ENCODE measurements around the gene ATP11A.

ATP11A gene

DNA sequence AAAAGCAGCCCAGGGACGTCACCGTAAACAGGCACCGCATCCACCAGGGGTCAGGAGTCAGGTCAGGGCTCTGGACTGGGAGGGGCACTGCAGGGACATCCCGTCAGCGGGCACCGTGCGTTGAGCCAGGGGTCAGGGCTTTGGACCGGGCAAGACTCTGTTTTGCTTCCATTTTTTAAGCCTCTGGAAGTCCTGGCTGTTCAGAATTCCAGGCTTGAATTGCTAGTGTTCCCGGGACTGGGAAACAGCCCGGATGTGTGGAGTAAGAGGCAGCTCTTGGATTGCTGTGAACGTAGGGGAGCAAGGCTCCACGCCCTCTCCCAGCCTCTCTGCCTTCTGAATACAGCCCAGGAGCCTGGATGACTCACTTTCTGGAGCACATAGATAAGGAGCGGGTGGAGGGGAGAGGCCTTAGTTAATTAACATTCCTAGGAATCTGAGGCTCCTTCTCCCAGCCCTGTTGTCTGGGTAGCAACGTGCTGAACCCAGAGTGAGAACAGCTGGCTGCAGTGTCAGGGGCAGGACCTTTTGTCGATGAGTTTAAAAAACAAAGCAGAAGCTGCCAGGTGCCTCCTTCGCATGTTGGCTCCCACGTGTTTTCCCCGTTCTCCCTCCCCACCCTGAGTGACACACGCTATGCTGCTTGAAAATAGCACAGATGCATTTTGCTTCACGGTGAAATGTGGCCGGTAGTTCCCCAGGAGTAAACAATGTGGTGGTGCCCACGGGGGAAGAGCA, 21.9 kb downstream of the ATP11A start:
- peak in 1 of 2 donors; percentile 13 for DNase-seq

DNA sequence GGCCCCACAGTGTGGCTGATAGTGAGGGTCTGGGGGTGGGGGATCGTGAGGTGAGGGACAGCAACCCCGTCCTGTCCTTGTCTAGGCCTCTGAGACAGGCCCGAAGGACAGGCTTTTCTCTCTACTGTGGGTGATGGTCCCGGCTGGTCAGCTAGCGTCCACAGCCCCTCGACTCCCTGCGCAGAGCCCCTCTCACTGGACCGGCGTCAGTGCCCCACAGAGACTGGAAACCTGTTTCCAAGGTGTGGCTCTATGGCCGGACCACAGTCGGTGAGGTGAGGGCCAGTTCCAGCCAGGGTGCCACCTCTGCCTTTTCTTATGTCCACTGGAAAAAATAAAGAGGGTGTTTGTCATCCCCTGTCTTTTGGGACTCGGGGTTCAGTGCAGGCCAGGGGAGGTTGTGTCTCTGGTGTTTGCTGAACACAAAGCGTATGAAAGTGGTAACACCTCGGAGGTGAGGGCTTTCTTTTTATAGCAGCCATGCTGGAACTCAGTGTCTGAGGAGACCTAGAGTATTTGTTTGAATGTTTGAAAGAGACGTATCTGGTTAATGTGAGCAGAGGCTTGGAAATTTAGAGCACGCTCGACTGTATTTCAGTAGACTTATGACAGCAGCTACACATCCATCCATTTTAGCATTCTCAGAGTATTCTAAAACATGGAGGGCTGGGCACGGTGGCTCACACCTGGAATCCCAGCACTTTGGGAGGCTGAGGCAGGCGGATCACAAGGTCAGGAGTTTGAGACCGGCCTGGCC, 22.8 kb downstream of the ATP11A start:
- DNase-seq: no peak

DNA sequence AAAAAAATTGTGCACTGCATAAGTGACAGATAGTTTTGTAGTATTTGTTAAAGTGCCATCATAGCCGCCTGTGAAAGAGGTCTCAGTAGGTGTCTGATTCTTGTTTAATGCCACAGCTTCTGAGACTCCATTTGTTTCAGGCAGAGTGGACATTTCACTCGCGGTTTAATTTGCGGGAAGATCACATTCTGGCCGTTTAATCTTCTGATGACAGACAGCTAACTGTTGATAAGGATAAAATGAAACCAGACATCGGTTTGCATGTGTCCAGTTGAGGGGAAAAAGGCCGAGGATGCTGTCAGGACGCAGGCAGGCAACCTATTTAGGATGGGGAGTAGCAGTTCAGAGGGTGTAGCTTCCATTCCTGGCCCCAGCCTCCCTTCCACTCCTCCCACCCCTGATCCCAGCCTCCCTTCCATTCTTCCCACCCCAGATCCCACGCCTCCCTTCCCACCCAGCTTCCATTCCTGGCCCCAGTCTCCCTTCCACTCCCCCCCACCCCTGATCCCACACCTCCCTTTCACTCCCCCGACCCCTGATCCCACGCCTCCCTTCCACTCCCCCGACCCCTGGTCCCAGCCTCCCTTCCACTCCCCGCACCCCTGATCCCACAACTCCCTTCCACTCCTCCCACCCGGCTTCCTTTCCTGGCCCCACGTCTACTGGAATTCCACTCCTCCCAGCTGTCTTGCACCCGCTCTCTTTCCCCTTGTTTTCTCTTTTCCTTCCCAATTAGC, 23.8 kb downstream of the ATP11A start:
- DNase-seq: no peak

DNA sequence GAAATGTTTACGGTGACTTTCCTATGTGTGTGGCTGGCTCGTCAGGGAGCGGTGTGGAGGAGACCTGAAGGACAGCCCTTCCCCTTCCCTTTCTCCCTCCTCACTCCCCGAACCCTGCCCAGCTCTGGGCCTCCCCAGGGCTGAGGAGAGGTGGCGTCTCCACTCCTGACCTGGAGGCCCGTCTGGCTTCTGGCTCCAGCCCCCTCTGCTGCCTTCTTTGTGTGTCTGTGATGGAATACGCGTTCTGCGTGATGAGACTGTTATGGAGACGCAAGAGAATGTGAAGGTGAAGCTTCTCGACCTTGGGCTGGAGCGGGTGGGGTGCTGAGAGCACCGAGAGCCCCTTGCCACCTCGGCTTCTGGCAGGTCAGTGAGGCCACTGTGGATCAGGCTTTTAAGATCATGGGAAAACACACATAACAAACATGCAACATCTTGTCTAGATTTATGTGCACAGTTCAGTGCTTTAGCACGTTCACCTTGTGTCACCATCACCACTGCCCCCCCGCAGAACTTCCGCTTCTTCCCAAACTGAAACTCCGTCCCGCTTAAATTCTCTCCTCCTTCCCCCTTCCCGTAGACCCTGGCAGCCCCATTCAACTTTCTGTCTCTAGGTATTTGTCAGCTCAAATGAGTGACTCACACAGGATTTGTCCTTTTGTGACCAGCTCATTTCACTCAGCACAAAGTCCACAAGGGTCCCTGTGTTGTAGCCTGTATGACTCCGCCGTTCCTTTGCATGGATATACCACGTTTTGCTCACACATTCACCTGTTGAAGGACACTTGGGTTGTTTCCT, 24.7 kb downstream of the ATP11A start:
- no peak for DNase-seq

DNA sequence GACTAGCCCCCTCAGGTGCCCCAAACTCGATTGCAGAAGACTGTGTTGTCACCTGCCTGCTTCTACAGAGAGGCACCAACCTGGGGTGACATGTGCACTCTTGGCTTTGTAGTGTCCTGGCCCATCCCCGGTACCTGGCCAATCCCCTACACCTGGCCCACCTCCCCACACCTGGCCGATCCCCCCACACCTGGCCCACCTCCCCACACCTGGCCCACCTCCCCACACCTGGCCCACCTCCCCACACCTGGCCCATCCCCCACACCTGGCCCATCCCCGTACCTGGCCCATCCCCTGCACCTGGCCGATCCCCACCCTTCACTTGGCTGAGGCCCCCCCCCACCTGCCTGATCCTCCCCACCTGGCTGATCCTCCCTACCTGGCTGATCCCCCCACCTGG, 25.4 kb downstream of the ATP11A start:
- DNase-seq: no peak

DNA sequence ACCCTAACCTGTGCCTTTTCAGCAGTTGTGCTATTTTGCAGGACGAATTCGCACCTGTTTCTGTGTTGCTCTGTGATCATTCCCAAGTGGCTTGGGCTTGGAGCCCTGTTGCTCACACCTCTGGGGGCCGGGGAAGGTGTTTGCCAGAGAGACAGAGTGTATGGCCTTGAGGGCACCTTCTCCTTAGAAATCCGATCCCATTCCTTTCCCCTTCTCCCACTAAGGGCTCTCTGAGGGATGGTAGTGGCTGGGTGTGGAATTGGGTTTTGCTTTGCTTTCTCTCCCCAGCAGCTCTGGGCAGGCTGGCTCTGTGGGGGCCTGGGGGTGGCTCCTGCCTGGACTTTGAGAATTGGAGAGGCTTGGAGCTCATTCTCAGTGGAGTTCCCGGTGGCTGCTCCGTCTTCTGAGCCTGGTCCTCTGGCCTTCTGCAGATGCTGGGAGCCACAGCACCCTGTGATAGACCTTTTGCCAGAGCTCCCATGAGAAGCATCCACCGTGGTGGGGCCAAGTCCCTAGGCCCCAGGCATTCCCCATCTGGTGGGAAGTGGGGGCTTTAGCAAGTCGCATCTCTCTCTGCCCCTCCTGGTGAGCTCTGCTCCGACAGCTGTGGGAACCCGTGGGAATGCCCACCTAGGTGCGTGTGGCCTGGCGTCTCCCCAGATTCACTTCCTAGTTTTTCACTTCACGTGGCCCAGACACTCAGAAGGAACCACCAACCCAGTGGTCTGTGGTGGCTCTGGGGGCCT, 26.1 kb downstream of the ATP11A start:
- no peak for DNase-seq

DNA sequence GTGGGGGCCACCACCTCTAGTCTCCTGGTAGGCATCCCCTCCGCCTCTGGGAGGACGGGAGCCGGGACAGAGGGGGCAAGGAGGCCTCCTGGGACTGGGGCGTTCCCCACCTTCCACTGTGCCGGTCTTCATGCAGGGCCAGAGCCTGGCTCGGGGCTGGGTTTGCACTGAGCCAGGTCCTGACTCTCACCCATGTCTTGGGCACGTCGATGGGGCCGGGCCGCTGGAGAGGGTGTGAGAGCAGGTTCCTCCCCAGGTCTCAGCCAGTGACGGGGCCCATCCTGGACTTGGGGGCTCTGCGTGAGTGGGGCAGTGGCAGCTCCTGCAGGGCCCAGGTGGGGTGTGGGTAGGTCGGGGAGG, 26.6 kb downstream of the ATP11A start:
- no peak for DNase-seq

DNA sequence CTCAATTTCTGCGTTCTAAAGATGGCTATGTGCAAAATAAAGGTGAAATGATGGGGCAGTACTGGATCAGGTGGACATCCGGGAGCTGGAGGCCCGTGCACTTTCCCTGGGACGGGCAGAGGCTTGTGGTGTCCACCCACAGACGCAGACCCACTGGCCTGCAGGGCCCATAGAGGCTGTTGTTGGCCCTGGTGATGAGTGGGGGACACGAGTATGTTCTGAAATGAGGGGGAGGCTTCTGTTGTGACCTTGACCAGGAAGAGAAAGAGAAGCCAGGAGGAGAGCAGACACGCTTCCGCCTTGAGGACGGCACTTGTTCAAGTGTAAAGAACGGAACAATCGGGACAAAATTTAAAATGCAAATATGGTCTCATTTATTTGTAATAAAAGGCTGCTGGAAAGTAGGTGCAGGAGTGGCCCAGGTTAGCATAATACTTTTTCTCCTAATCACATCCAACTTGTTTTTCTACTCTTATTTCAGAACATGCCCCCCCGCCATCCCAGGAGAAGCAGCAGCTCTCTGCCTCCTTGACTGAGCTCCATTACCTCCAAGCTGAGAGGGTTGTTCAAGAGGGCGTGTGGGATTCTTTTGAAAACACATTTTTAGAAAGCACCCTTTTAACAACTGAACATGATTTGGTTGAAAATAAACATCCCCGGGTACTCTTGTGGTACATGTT, 27.1 kb downstream of the ATP11A start:
- DNase-seq: no peak

DNA sequence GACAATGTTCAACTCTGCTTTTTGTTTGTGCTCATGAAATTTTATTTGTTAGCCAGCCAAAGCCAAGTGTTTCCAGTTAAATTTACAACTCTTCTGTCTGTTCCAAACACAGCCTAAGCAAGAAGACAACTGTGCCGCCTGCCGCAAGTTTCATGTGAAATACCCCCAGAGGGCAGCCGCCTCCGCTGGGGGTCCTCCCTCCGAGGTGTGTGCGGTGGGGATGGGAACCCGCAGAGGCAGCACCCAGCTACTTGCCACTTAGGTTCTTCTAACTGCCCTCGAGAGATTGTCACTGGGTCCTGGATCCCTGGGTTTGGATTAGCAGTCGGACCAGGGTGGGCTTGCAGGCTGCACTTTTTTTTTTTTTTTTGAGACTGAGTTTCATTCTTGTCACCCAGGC, 28.5 kb downstream of the ATP11A start:
- DNase-seq: no peak

DNA sequence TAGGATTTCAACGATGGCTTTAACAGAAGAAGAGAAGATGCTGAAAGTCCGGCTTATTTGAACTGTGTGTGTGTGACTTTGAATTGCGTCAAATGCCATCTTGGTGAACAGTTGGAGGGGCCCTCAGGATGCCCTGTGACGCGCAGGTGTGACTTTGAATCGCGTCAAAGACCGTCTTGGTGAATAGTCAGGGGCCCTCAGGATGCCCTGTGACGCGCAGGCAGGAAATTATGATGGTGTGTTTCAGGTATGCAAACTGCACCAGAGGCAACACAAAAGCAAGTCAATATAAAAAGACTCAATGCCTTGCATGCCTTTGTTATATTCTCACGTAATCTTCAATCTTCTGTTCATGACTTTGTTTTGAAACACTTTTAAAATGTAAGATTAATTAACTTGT, 29.2 kb downstream of the ATP11A start:
- no peak for DNase-seq

DNA sequence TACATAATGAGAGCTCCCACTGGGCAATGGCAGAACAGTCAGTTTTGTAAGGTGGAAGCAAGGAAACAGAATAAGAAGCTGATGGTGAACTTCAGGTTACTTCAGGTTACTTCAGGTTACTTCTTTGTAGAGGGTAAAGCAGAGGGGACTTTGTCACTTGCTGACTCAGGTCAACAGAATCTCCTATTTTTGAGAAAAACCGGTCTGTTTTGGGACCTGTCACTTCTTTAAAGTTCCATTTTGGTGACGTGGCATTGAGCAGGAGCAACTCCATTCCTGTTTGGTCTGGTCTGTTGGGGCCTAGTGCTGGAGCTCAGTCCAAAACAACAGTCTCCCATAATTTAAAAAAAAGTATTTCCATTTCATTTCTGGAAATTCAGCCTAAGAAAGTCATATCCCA, 29.7 kb downstream of the ATP11A start:
- no peak for DNase-seq

DNA sequence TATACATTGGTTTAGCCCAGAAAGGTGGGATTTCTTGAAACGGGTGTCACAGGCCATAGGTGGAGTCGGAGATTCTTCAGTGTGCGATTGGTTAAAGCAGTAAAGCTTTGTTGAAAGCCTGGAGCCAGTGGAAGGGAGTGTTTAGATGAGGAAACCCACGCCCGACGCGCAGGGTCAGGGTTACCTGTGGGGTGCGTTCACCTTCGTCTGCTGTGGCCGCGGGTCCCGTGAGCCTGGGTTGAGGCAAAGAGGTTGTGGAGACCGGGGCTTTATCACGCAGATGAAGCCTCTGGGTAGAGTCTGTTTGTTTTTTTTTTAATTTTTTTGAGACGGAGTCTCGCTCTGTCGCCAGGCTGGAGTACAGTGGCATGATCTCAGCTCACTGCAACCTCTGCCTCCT, 30.4 kb downstream of the ATP11A start:
- DNase-seq: no peak

DNA sequence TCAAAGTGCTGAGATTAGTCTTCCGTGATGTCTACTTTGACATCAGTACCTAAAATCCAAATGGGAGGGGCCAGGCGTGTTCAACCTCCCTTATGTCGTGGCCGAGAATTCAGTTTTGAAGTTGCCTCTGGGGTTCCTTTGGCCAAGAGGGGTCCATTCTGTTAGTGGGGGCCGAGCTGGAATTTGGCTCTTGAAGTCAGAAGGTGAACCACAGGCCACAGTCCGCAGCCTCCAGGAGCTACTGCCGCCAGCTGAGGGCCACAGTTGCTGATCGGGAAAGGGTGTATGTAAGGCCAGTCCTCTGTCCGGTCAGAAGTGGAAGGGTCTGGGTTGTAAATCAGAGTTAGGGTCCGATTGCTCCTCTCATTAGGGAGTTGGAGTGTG, 31.0 kb downstream of the ATP11A start:
- DNase-seq: no peak

DNA sequence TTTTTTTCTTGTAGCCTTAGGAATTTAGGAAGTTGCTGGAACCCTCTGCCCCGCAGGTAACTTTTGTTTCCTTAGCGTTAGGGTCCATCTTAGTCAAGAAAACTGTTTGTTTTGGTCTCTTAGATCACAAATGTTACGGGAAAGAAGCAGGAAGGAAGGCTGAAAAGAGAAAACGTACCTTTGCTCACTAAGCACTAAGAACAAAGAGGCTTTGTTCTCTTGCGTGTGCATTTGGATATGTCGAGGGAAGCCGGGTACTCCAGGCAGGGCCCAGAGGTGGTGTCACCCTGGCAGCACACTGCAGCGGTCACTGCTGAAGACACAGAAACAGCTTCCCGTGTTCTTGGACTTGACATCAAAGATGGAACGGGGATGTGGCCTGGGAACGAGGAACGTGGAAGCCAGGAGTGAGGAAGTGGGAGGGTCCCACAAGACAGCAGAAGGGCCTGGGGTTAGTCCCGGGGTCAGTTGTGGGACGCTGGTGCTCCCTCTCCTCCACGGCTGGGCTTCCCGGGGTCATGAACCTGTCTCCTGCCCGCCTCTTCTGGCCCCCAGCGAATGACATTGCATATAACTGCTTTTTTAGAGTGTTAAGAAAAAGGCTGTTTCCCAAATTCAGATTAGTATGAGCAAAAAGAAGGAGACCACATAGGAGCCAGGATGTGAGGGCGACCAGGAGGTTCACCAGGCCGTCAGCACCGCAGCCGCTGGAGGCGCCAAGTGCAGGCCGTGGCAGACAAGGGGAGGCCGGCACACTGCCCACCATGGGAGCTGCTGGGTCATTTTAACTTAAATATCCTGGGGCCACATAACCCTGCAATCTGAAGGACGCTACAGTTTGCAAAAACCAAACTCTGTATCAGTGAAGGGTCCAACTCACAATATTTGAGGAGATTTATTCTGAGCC, 31.6 kb downstream of the ATP11A start:
- DNase-seq: no peak

DNA sequence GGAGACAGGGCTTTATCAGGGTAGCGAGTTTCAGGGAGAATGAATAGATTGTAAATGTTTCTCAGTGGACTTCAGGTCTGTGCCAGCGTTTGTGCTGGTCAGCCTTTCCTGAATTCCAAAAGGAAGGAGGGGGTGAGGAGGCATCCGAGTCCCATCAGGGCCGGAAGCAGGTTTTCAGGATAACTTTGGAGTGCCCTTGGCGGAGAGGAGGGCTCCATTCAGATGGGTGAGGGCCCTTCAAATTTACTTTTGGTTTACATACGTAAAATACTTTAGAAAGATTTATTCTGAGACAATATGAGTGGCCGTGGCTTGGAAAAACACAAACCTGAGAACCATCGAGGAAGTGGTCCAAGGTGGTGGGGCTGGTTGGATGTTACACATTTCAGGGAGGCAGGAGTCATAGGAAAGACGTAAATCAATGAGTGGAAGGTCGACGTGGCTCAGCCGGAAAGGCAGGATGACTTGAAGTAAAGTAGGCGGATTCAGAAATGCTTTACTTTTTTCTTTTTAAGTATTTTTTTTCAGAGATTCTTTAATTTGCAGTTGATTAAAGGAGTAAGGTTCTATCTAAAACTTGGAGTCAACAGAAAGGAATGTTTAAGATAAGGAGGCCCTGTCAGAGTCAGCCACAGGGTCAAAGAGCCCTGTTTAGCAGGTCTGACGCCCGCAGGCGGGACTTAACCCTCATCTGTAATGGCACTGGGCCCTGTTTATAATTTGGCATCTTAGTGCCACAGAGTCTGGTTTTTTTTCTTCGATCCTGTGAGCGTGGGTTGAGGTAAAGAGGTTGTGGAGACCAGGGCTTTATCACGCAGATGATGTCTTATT, 32.8 kb downstream of the ATP11A start:
- no peak for DNase-seq

DNA sequence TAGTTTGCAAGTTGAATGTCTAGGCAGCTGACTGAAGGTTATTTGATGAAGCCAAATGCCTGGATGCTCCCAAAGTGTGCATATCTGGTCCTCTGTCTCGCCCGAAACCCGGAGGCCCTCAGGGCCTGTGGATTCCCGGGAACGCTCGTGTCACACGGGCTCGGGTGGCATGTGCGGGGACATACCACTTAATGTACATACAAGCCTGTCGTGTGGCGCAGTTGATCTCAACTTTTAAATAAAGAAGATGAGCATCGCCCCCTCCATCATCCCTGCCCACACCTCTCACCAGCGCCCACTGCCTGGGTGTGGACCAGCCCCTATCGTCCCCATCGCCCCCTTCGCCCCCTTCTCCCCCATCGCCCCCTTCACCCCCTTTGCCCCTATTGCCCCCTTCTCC, 33.9 kb downstream of the ATP11A start:
- DNase-seq: no peak

DNA sequence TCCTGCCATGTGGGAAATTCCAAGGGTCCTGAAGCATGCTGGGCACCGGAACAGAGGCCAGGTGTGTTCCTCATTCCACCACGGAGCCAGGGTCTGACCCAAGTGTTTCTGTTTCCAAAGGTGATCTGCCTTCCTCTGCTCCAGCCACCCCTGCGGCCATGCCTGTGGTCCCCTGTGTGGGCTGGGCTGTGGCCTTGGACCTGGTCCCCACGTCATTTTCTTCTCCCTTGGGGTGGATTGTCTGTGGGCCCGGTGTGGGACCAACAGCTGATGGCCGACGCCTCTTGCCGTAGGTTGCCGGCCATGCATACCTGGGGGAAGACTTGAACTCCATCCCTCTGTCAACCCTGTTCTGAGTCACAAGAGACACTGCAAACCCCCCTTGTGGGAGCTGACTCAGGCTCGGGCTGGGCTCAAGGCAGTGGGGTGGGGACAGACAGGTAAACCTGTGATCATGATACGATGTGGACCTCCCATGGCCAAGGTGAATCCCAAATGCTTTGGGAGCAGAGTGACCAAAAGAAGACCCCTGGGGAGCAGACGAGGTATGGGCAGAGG, 35.0 kb downstream of the ATP11A start:
- DNase-seq: no peak

DNA sequence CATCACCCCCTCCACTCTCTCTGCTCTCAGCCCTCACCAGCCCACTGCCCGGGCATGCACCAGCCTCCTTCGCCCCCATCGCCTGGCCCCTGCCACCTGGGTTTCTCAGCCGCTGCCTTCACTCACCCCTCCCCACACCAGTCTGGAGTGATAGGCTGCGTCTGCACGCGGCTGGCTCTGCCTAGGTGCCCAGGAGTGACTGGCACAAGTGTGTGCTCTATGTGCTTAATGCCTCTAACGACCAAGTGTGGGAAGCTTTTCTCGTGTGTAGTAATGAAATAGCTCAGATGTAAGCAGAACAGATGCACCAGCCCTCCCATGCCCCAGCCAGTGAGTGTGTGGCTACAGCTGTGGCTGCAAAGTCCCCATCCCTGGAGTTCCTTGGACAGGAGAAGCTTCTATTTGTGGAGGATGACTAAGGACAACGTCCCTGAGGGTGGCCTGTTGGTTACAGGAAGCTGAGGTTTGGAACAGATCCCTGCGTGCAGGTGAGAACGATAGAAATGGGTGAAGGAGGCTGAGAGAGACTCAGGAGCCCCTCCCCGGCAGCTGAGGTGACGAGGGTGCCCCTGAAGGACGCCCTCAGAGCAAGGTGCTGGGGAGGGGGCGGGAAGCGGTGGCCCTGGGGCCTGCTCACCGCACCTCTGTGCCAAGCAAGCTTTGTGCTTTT, 35.6 kb downstream of the ATP11A start:
- DNase-seq: no peak

All from stimulated activated CD4-positive, alpha-beta T cell treated with anti-CD3 and anti-CD28 coated beads, Interleukin-2, amount 100 ng/mL, for 48 hours (primary cell).